Neuronal stem cell (in vitro differentiated cells): Measurements from ENCODE around the gene MARCKSL1.

ENCODE experiments used
- DNase-seq: peaks from one replicate; pipeline ENCODE4 v3.0.0-alpha.2; 2013; ENCODE audit warnings: low spot score
- H2AFZ ChIP-seq: one replicate; pipeline ENCODE4 v1.6.1; 2013; ENCODE audit warnings: mild to moderate bottlenecking, low read length, inconsistent platforms
- H2AK5ac ChIP-seq: 2 replicates; pipeline ENCODE4 v1.6.1; 2013; ENCODE audit warnings: low read depth, mild to moderate bottlenecking, inconsistent platforms, low read length, moderate library complexity, mixed read lengths
- H2BK120ac ChIP-seq: 2 replicates; pipeline ENCODE4 v1.6.1; 2013; ENCODE audit warnings: low read depth, mild to moderate bottlenecking, inconsistent platforms, low read length, moderate library complexity, mixed read lengths
- H2BK12ac ChIP-seq: one replicate; pipeline ENCODE4 v1.6.1; 2013; ENCODE audit warnings: low read length, inconsistent platforms
- H2BK15ac ChIP-seq: 2 replicates; pipeline ENCODE4 v1.6.1; 2013; ENCODE audit warnings: mild to moderate bottlenecking, low read length, inconsistent platforms, mixed read lengths
- H2BK5ac ChIP-seq: one replicate; pipeline ENCODE4 v1.6.1; 2013; ENCODE audit warnings: inconsistent platforms, mild to moderate bottlenecking, low read length, moderate library complexity
- H3K14ac ChIP-seq: one replicate; pipeline ENCODE4 v1.6.1; 2013; ENCODE audit warnings: low read length, inconsistent platforms
- H3K18ac ChIP-seq: 2 replicates; pipeline ENCODE4 v1.6.1; 2013; ENCODE audit warnings: low read length, inconsistent platforms
- H3K23ac ChIP-seq: 2 replicates; pipeline ENCODE4 v1.6.1; 2013; ENCODE audit warnings: low read depth, mild to moderate bottlenecking, mixed read lengths, low read length, inconsistent platforms; ENCODE audit not compliant: poor library complexity
- H3K27ac ChIP-seq: replicated peaks from 3 replicates; pipeline ENCODE4 v1.5.1; 2013; ENCODE audit warnings: low read length, inconsistent platforms
- H3K27me3 ChIP-seq, 3 experiments: 2 replicates each; pipeline ENCODE4 v1.6.1; 2013; ENCODE audit warnings: low read length in 3 of 3, mild to moderate bottlenecking in 2 of 3, inconsistent platforms in 1 of 3, low read depth in 1 of 3, mixed read lengths in 1 of 3, moderate library complexity in 1 of 3; ENCODE audit not compliant: control insufficient read depth in 3 of 3, insufficient read depth in 3 of 3
- H3K36me3 ChIP-seq, 2 donors: replicated peaks in 1 of 2; 2 replicates each; pipeline ENCODE4 v1.6.1; 2013; ENCODE audit warnings: low read length in 2 of 2; ENCODE audit not compliant: control insufficient read depth in 2 of 2, insufficient read depth in 2 of 2
- H3K4ac ChIP-seq: 2 replicates; pipeline ENCODE4 v1.6.1; 2013; ENCODE audit warnings: inconsistent platforms, mild to moderate bottlenecking, low read length, moderate library complexity
- H3K4me1 ChIP-seq, 2 donors: 1 replicate in 1 of 2; 2 replicates in 1 of 2; pipeline ENCODE4 v1.6.1; 2013; ENCODE audit warnings: low read length in 2 of 2, low read depth in 1 of 2; ENCODE audit not compliant: control insufficient read depth in 2 of 2, insufficient read depth in 1 of 2
- H3K4me2 ChIP-seq: one replicate; pipeline ENCODE4 v1.6.1; 2013; ENCODE audit warnings: mild to moderate bottlenecking, low read length, inconsistent platforms; ENCODE audit not compliant: insufficient read depth, poor library complexity, severe bottlenecking
- H3K4me3 ChIP-seq, 2 donors: 2 replicates each; pipeline ENCODE4 v1.5.1; 2013; ENCODE audit warnings: low read length in 2 of 2, mild to moderate bottlenecking in 2 of 2, inconsistent platforms in 1 of 2, moderate library complexity in 1 of 2
- H3K79me1 ChIP-seq: one replicate; pipeline ENCODE4 v1.6.1; 2013; ENCODE audit warnings: low read depth, mild to moderate bottlenecking, inconsistent platforms, low read length, moderate library complexity
- H3K9ac ChIP-seq: one replicate; pipeline ENCODE4 v1.6.1; 2013; ENCODE audit warnings: mild to moderate bottlenecking, low read depth, low read length, inconsistent platforms; ENCODE audit not compliant: poor library complexity
- H3K9me3 ChIP-seq, 2 donors: replicated peaks in 1 of 2; 2 replicates each; pipeline versions ENCODE3 to v1.6.1; 2013; ENCODE audit warnings: low read length in 2 of 2, mild to moderate bottlenecking in 2 of 2, inconsistent platforms in 1 of 2, low read depth in 1 of 2, mixed read lengths in 1 of 2, moderate library complexity in 1 of 2; ENCODE audit not compliant: control insufficient read depth in 2 of 2, insufficient read depth in 1 of 2
- H4K8ac ChIP-seq: one replicate; pipeline ENCODE4 v1.6.1; 2013; ENCODE audit warnings: low read depth, mild to moderate bottlenecking, inconsistent platforms, low read length, moderate library complexity
- H4K91ac ChIP-seq: one replicate; pipeline ENCODE4 v1.6.1; 2013; ENCODE audit warnings: low read length, low read depth, mild to moderate bottlenecking, inconsistent platforms; ENCODE audit not compliant: poor library complexity
- WGBS, 2 donors: extraction: QIAGEN DNeasy Blood & Tissue Kit; methylation state at CpG; one replicate each; pipeline ENCODE4 v1.1.7; 2013; ENCODE audit warnings: missing lambda C conversion rate in 2 of 2, mixed read lengths in 1 of 2; ENCODE audit not compliant: insufficient read length in 2 of 2, insufficient replicate concordance in 1 of 2; ENCODE audit errors: extremely low coverage in 2 of 2; 5-methylcytosine and 5-hydroxymethylcytosine counted together

The MARCKSL1 gene

GRCh38 chr1:32361674-32362473, 25.8 kb upstream of the MARCKSL1 start:
- H3K27me3 ChIP-seq, result peaks cover 0 to 7% (median 0%) of the 10 kb centered on the region in 3 experiments
- H2AK5ac ChIP-seq, result peak overlapping the region; percentile 54
- H3K14ac ChIP-seq, result no peak overlapping the region
- H2BK120ac ChIP-seq, result peak overlapping the region; percentile 51
- H3K4me2 ChIP-seq, result peak overlapping the region; percentile 89
- no peak overlapping the region for H4K91ac ChIP-seq
- WGBS, 2 donors, result no CpG with 5 or more reads among the region's 91 CpGs
- peaks cover 0 to 2% of the 10 kb centered on the region in 2 donors for H3K9me3 ChIP-seq
- H2BK15ac ChIP-seq, result no peak overlapping the region
- peaks cover 0 to 4% of the 10 kb centered on the region in 2 donors for H3K4me1 ChIP-seq
- no peak overlapping the region for H3K27ac ChIP-seq
- no peaks in the 10 kb centered on the region for H3K79me1 ChIP-seq
- no peak overlapping the region for H2AFZ ChIP-seq
- peak overlapping the region in 1 of 2 donors; percentile 72 for H3K4me3 ChIP-seq
- H3K18ac ChIP-seq, result peak overlapping the region; percentile 93
- H2BK12ac ChIP-seq, result no peak overlapping the region
- H3K9ac ChIP-seq, result peak overlapping the region; percentile 47
- H4K8ac ChIP-seq, result no peak overlapping the region
- DNase-seq, result no peak
- no peak overlapping the region for H3K4ac ChIP-seq
- peak overlapping the region; percentile 68 for H3K23ac ChIP-seq
- H3K36me3 ChIP-seq, result peaks cover 26 to 57% of the 10 kb centered on the region in 2 donors
- no peak overlapping the region for H2BK5ac ChIP-seq

GRCh38 chr1:32361308-32361673, 25.3 kb upstream of the MARCKSL1 start:
- H3K4me3 ChIP-seq, result no peak overlapping the region
- no peak for DNase-seq
- H3K9me3 ChIP-seq, result peaks cover 0 to 2% of the 10 kb centered on the region in 2 donors
- H2BK12ac ChIP-seq, result no peak overlapping the region
- peaks cover 20 to 51% of the 10 kb centered on the region in 2 donors for H3K36me3 ChIP-seq
- WGBS, 2 donors, result no CpG with 5 or more reads among the region's 35 CpGs
- no peak overlapping the region for H3K4ac ChIP-seq
- no peaks in the 10 kb centered on the region for H3K79me1 ChIP-seq
- peak overlapping the region; percentile 25 for H3K14ac ChIP-seq
- peak overlapping the region; percentile 68 for H3K23ac ChIP-seq
- H2BK15ac ChIP-seq, result no peak overlapping the region
- no peak overlapping the region for H2AFZ ChIP-seq
- H2BK120ac ChIP-seq, result no peak overlapping the region
- H2AK5ac ChIP-seq, result peak overlapping the region; percentile 54
- peaks cover 0 to 4% of the 10 kb centered on the region in 2 donors for H3K4me1 ChIP-seq
- peak overlapping the region; percentile 89 for H3K4me2 ChIP-seq
- peaks cover 0 to 7% (median 0%) of the 10 kb centered on the region in 3 experiments for H3K27me3 ChIP-seq
- H3K18ac ChIP-seq, result peak overlapping the region; percentile 31
- H2BK5ac ChIP-seq, result no peak overlapping the region
- no peak overlapping the region for H4K91ac ChIP-seq
- H3K27ac ChIP-seq, result no peak overlapping the region
- H4K8ac ChIP-seq, result no peak overlapping the region
- no peak overlapping the region for H3K9ac ChIP-seq

GRCh38 chr1:32358435-32358834, 22.4 kb upstream of the MARCKSL1 start:
- Histone ChIP-seq H3K79me1 (no peaks in the 10 kb centered on the region), H3K4me1 (peaks cover 4 to 11% of the 10 kb centered on the region in 2 donors), H3K27me3 (peaks cover 0 to 7% (median 0%) of the 10 kb centered on the region in 3 experiments), H3K23ac (no peak overlapping the region), H2BK120ac (no peak overlapping the region), H2AFZ (no peak overlapping the region), H3K9me3 (peaks cover 0 to 2% of the 10 kb centered on the region in 2 donors), H3K18ac (no peak overlapping the region), H3K14ac (no peak overlapping the region), H4K91ac (no peak overlapping the region), H3K4ac (no peak overlapping the region), H3K9ac (no peak overlapping the region), H3K4me2 (no peak overlapping the region), H2BK15ac (no peak overlapping the region), H3K4me3 (no peak overlapping the region), H2BK5ac (no peak overlapping the region), H3K36me3 (peaks cover 3 to 27% of the 10 kb centered on the region in 2 donors), H2AK5ac (no peak overlapping the region), H4K8ac (no peak overlapping the region), H3K27ac (no peak overlapping the region), H2BK12ac (no peak overlapping the region)
- WGBS, 2 donors, result no CpG with 5 or more reads among the region's 3 CpGs
- no peak for DNase-seq

GRCh38 chr1:32357614-32358013, 21.6 kb upstream of the MARCKSL1 start:
- H3K23ac ChIP-seq, result no peak overlapping the region
- no peak overlapping the region for H3K4ac ChIP-seq
- no peaks in the 10 kb centered on the region for H3K79me1 ChIP-seq
- no peak overlapping the region for H3K18ac ChIP-seq
- H3K14ac ChIP-seq, result no peak overlapping the region
- H4K8ac ChIP-seq, result no peak overlapping the region
- H3K27me3 ChIP-seq, result peaks cover 0 to 7% (median 0%) of the 10 kb centered on the region in 3 experiments
- H3K36me3 ChIP-seq, result peaks cover 0 to 19% of the 10 kb centered on the region in 2 donors
- no peak overlapping the region for H3K4me2 ChIP-seq
- H2BK120ac ChIP-seq, result no peak overlapping the region
- no peak overlapping the region for H2BK15ac ChIP-seq
- H3K9ac ChIP-seq, result no peak overlapping the region
- H2BK5ac ChIP-seq, result no peak overlapping the region
- H2AFZ ChIP-seq, result no peak overlapping the region
- H4K91ac ChIP-seq, result no peak overlapping the region
- no peak overlapping the region for H3K27ac ChIP-seq
- no peak for DNase-seq
- H3K9me3 ChIP-seq, result peaks cover 0 to 2% of the 10 kb centered on the region in 2 donors
- WGBS, 2 donors, result no CpG with 5 or more reads among the region's 6 CpGs
- H2AK5ac ChIP-seq, result no peak overlapping the region
- H3K4me1 ChIP-seq, result peaks cover 4 to 19% of the 10 kb centered on the region in 2 donors
- no peak overlapping the region for H2BK12ac ChIP-seq
- no peak overlapping the region for H3K4me3 ChIP-seq
